ENCODE measurements around the gene CD247. TPM values are rescaled to one million over a fixed set of nuclear protein-coding genes. Genes with fewer than 3 reads are reported as not detected.

The CD247 gene
- total and polyA plus RNA-seq, 2 of the 13 experiments (the other 11 are each of a cell fraction or from before 2014, with no cell fraction given), result 0.20 TPM; not detected in 1

DNA sequence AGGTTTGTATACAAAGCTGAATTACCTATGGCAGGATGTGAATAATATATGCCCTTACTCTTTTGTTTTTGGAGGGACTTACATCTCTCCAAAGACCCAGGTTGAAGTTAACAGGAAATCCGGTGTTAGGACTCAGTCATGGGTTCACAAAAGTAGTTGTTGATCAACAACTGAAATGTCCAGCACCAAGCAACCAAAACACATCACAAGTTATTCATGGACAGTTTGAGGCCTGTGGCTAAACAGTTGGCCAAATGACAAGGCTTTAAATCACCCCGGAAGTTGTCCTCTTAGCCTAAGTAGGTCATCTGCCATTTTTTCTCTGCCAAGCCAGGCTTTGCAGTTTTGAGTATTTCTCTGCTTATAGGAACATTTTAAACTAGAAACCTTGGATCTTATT, 89.9 kb downstream of the CD247 start:
- no peaks in the 10 kb centered on the region for H3K9me3 ChIP-seq (ENCODE audit: low read length)
- no peak for ATAC-seq
- ChIA-PET CTCF (ENCODE audit: low intra/inter-chr PET ratio, low total read pairs) (no interaction called here), POLR2A (no interaction called here)
- H3K27me3 ChIP-seq (ENCODE audit: control insufficient read depth in 1 of 2, insufficient read depth in 2 of 2, low read length in 2 of 2), result peaks cover 0 to 2% of the 10 kb centered on the region in 2 experiments; a peak in 1 of 5 replicates
- H3K9ac ChIP-seq (ENCODE audit: insufficient read depth, low read depth, low read length), result no peak overlapping the region
- H3K4me3 ChIP-seq (replicated peaks in 1 of 3; ENCODE audit: insufficient read depth in 1 of 3, low read depth in 2 of 3, low read length in 3 of 3), result no peak overlapping the region
- TF ChIP-seq BCL3 (CRISPR knock-in tag; IDR thresholded peaks at IDR 0.05) (no peak), ZNF281 (CRISPR knock-in tag; IDR thresholded peaks at IDR 0.05; ENCODE audit: borderline replicate concordance) (no peak), ARHGAP35 (CRISPR knock-in tag; IDR thresholded peaks at IDR 0.05; ENCODE audit: borderline replicate concordance) (no peak), RAD51 (IDR thresholded peaks at IDR 0.05; ENCODE audit: borderline replicate concordance) (no peak), ZNF792 (CRISPR knock-in tag; IDR thresholded peaks at IDR 0.05) (no peak), ZNF431 (CRISPR knock-in tag; IDR thresholded peaks at IDR 0.05; ENCODE audit: borderline replicate concordance, low read depth) (no peak), BORCS8-MEF2B (CRISPR knock-in tag; IDR thresholded peaks at IDR 0.05) (no peak), ZNF33B (CRISPR knock-in tag; IDR thresholded peaks at IDR 0.05) (no peak), MEF2D (CRISPR knock-in tag; IDR thresholded peaks at IDR 0.05) (no peak), ZFP82 (CRISPR knock-in tag; IDR thresholded peaks at IDR 0.05; ENCODE audit: borderline replicate concordance) (no peak), NPAS2 (CRISPR knock-in tag; IDR thresholded peaks at IDR 0.05; ENCODE audit: borderline replicate concordance) (no peak), TBX3 (IDR thresholded peaks at IDR 0.05; ENCODE audit: borderline replicate concordance) (no peak), ZNF747 (CRISPR knock-in tag; IDR thresholded peaks at IDR 0.05; ENCODE audit: borderline replicate concordance) (no peak)
- TF ChIP-seq, protein P1, sequence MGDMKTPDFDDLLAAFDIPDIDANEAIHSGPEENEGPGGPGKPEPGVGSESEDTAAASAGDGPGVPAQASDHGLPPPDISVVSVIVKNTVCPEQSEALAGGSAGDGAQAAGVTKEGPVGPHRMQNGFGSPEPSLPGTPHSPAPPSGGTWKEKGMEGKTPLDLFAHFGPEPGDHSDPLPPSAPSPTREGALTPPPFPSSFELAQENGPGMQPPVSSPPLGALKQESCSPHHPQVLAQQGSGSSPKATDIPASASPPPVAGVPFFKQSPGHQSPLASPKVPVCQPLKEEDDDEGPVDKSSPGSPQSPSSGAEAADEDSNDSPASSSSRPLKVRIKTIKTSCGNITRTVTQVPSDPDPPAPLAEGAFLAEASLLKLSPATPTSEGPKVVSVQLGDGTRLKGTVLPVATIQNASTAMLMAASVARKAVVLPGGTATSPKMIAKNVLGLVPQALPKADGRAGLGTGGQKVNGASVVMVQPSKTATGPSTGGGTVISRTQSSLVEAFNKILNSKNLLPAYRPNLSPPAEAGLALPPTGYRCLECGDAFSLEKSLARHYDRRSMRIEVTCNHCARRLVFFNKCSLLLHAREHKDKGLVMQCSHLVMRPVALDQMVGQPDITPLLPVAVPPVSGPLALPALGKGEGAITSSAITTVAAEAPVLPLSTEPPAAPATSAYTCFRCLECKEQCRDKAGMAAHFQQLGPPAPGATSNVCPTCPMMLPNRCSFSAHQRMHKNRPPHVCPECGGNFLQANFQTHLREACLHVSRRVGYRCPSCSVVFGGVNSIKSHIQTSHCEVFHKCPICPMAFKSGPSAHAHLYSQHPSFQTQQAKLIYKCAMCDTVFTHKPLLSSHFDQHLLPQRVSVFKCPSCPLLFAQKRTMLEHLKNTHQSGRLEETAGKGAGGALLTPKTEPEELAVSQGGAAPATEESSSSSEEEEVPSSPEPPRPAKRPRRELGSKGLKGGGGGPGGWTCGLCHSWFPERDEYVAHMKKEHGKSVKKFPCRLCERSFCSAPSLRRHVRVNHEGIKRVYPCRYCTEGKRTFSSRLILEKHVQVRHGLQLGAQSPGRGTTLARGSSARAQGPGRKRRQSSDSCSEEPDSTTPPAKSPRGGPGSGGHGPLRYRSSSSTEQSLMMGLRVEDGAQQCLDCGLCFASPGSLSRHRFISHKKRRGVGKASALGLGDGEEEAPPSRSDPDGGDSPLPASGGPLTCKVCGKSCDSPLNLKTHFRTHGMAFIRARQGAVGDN (CRISPR knock-in tag; IDR thresholded peaks at IDR 0.05), result no peak
- TF ChIP-seq, protein P2, sequence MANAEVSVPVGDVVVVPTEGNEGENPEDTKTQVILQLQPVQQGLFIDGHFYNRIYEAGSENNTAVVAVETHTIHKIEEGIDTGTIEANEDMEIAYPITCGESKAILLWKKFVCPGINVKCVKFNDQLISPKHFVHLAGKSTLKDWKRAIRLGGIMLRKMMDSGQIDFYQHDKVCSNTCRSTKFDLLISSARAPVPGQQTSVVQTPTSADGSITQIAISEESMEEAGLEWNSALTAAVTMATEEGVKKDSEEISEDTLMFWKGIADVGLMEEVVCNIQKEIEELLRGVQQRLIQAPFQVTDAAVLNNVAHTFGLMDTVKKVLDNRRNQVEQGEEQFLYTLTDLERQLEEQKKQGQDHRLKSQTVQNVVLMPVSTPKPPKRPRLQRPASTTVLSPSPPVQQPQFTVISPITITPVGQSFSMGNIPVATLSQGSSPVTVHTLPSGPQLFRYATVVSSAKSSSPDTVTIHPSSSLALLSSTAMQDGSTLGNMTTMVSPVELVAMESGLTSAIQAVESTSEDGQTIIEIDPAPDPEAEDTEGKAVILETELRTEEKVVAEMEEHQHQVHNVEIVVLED (CRISPR knock-in tag; IDR thresholded peaks at IDR 0.05; ENCODE audit: borderline replicate concordance), result no peak
- intact Hi-C loops (cut with micrococcal nuclease; ENCODE audit: unreplicated experiment) (no loop called here), in situ Hi-C loops (cut with HindIII; ENCODE audit: extremely low pct_ligation_motif_present, low pct_unique_long_range_greater_than_20kb) (no loop called here)
- 81% methylated on average over 2 of the region's 2 CpGs for WGBS (ENCODE audit: low lambda C conversion rate)
- H3K4me1 ChIP-seq (ENCODE audit: insufficient read depth, low read length), result peaks cover 21% of the 10 kb centered on the region
- no peaks in the 10 kb centered on the region for H3K79me2 ChIP-seq (ENCODE audit: insufficient read depth, low read length)
- no peak overlapping the region for H3K27ac ChIP-seq (ENCODE audit: extremely low read length, insufficient read depth, low read length)
- no peaks in the 10 kb centered on the region; a peak in 1 of 5 replicates for H3K36me3 ChIP-seq (replicated peaks in 1 of 2; ENCODE audit: control insufficient read depth in 1 of 2, insufficient read depth in 2 of 2, low read length in 2 of 2)
- no TSS peak for BruUV-seq (replicated peaks)
- no peaks in the 10 kb centered on the region for H4K20me1 ChIP-seq (ENCODE audit: insufficient read depth, low read length)
- FAIRE-seq, result no peak
- no peak for DNase-seq (ENCODE audit: low spot score)
- no peak overlapping the region for H2AFZ ChIP-seq (ENCODE audit: low read length)
- H3K4me2 ChIP-seq (ENCODE audit: low read depth, low read length), result no peak overlapping the region
